Fibroblast of lung (primary cell): Measurements from ENCODE around the gene PTPRM.

ENCODE experiments used
- CTCF ChIP-seq, 2 donors: IDR thresholded peaks in 1 of 2; conservative IDR thresholded peaks in 1 of 2; 1 replicate in 1 of 2; 2 replicates in 1 of 2; pipeline ENCODE4 v1.5.1; 2011 to 2012; ENCODE audit warnings: low read length in 2 of 2, control low read depth in 1 of 2, inconsistent platforms in 1 of 2, low read depth in 1 of 2, mild to moderate bottlenecking in 1 of 2
- EZH2 ChIP-seq: IDR thresholded peaks from 2 replicates; pipeline ENCODE4 v1.5.1; 2012; ENCODE audit warnings: low read length, control low read depth, mild to moderate bottlenecking; ENCODE audit errors: missing control alignments

GRCh38 chr18:7571626-7572025 lies 4.5 kb downstream of the PTPRM start:
- TF ChIP-seq CTCF (conservative IDR thresholded peaks at IDR 0.05 in 1 of 2, IDR thresholded peaks at IDR 0.05 in 1 of 2; ENCODE audit: low read depth in 1 of 2, low read length in 2 of 2) (no peak), EZH2 (no peak)
